Neural crest cell (in vitro differentiated cells): ENCODE measurements around the gene STRIT1. TPM values are rescaled to one million over a fixed set of nuclear protein-coding genes. Genes with fewer than 3 reads are reported as not detected.

Experiments
- DNase-seq: peaks from one replicate; pipeline ENCODE4 v3.0.0; 2021; ENCODE audit warnings: low read depth, mixed read lengths, low spot score
- H3K27ac Mint-ChIP-seq: one replicate; pipeline ENCODE4 v1.8.0; 2021; ENCODE audit warnings: mild to moderate bottlenecking, mixed read lengths; ENCODE audit not compliant: unreplicated experiment
- H3K27me3 Mint-ChIP-seq: 2 replicates; pipeline ENCODE4 v1.8.0; 2021; ENCODE audit warnings: low read depth, mild to moderate bottlenecking, mixed read lengths
- H3K36me3 Mint-ChIP-seq: 2 replicates; pipeline ENCODE4 v1.8.0; 2021; ENCODE audit warnings: low read depth, mild to moderate bottlenecking, mixed read lengths
- H3K4me1 Mint-ChIP-seq: 2 replicates; pipeline ENCODE4 v1.8.0; 2021; ENCODE audit warnings: mixed read lengths
- H3K4me3 Mint-ChIP-seq: one replicate; pipeline ENCODE4 v1.8.0; 2021; ENCODE audit warnings: mild to moderate bottlenecking, mixed read lengths
- H3K9me3 Mint-ChIP-seq: 2 replicates; pipeline ENCODE4 v1.8.0; 2021; ENCODE audit warnings: mixed read lengths
- total RNA-seq: library from RNA; stranded (reverse); gene quantifications from 2 replicates; pipeline ENCODE4 v1.2.1, GENCODE V29; 2021
- TF ChIP-seq, protein P1 (sequence below): fragments of 200-600 bp; sonication (generic); conservative IDR thresholded peaks from 2 replicates; pipeline ENCODE4 v1.5.0; 2021; ENCODE audit warnings: antibody characterized with exemption, mild to moderate bottlenecking

STRIT1 gene
- total RNA-seq, 1 donor from 2014 or later = not detected

DNA sequence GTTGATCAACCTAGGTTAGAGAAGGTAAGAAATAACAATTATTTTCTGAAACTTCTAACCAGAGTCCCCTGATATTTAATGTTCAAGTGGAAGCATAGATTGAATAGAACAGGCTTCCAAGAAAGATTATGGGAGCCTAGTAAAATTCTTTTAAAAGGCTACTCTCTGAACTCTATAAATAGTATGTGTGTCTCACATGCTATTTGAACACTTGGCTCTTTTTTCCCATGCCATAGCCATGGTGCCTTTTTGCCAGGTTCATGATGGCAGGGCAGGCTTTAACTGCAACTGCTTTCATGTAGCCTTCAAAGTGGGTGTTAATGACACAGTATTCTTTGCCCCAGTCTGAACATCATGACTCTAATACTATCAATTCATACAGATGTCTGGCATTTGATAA lies 22.9 kb upstream of the STRIT1 start:
- Mint-ChIP-seq H3K27me3 (no peaks in the 10 kb centered on the region), H3K4me1 (no peaks in the 10 kb centered on the region), H3K9me3 (no peaks in the 10 kb centered on the region), H3K27ac (no peak overlapping the region), H3K36me3 (no peaks in the 10 kb centered on the region), H3K4me3 (no peak overlapping the region)
- DNase-seq = no peak
- TF ChIP-seq, protein P1, sequence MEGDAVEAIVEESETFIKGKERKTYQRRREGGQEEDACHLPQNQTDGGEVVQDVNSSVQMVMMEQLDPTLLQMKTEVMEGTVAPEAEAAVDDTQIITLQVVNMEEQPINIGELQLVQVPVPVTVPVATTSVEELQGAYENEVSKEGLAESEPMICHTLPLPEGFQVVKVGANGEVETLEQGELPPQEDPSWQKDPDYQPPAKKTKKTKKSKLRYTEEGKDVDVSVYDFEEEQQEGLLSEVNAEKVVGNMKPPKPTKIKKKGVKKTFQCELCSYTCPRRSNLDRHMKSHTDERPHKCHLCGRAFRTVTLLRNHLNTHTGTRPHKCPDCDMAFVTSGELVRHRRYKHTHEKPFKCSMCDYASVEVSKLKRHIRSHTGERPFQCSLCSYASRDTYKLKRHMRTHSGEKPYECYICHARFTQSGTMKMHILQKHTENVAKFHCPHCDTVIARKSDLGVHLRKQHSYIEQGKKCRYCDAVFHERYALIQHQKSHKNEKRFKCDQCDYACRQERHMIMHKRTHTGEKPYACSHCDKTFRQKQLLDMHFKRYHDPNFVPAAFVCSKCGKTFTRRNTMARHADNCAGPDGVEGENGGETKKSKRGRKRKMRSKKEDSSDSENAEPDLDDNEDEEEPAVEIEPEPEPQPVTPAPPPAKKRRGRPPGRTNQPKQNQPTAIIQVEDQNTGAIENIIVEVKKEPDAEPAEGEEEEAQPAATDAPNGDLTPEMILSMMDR = no peak

DNA sequence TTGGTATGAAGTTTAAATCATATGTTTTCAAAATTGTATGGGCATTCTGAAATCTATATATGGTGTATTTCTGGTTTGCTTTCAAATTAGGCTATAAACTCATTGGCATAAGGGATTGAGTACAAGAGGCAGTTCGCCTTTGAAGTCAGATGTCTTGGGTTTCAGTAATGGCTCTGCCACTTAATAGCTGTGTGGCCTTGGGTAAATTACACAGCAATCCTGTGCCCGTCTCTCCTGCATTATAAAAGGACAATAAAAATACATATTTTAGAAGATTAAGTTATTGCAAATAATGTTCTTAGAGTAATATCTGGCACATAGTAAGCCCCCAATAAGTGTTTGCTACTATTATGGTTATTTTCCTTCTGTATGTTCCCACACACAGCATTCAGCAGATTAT lies 20.4 kb upstream of the STRIT1 start:
- no peak for DNase-seq
- TF ChIP-seq, protein P1 = no peak
- Mint-ChIP-seq H3K27ac (no peak overlapping the region), H3K4me1 (no peaks in the 10 kb centered on the region), H3K9me3 (no peaks in the 10 kb centered on the region), H3K36me3 (no peaks in the 10 kb centered on the region), H3K27me3 (no peaks in the 10 kb centered on the region), H3K4me3 (no peak overlapping the region)

DNA sequence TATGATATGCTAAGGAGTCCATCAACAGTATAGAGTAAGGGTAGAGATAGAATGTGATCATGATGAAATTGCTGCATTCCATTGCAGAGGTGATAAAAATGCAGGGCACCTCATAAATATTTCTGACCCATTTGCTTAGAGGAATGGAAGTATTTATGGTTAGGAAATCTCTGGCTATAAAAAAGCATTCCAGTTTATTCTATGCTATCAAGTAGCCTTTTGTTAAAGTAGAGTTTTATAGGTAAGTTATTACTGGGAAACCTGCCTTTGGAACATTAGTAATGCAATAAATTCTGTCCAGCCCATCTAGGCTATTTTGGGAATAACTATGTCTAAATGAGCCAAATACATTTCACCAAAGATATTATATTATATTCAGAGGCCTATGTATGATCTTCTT lies 19.8 kb upstream of the STRIT1 start:
- Mint-ChIP-seq H3K4me1 (no peaks in the 10 kb centered on the region), H3K27me3 (no peaks in the 10 kb centered on the region), H3K27ac (no peak overlapping the region), H3K4me3 (no peak overlapping the region), H3K9me3 (no peaks in the 10 kb centered on the region), H3K36me3 (no peaks in the 10 kb centered on the region)
- no peak for DNase-seq
- TF ChIP-seq, protein P1 = no peak

DNA sequence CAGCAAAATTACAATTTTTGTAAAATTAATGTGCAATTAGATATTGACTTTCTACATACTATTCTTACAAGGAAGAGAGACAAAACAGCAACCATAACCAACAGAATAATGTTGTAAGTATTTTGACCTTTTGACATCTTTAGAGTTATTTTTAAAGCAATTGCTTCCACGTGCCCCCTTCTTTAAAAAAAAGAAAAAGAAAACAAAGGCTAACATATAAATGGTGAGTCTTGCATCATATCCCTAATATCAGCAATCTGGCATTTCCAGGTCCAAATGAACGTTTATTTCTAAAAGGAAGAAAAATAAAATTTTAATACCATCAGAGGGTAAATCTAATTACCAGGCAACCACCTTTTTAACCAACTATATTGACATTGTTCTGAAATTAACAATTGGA lies 19.3 kb upstream of the STRIT1 start:
- TF ChIP-seq, protein P1 = no peak
- no peaks in the 10 kb centered on the region for H3K4me1 Mint-ChIP-seq
- no peak overlapping the region for H3K4me3 Mint-ChIP-seq
- H3K9me3 Mint-ChIP-seq = no peaks in the 10 kb centered on the region
- no peak overlapping the region for H3K27ac Mint-ChIP-seq
- H3K27me3 Mint-ChIP-seq = no peaks in the 10 kb centered on the region
- no peak for DNase-seq
- H3K36me3 Mint-ChIP-seq = no peaks in the 10 kb centered on the region

DNA sequence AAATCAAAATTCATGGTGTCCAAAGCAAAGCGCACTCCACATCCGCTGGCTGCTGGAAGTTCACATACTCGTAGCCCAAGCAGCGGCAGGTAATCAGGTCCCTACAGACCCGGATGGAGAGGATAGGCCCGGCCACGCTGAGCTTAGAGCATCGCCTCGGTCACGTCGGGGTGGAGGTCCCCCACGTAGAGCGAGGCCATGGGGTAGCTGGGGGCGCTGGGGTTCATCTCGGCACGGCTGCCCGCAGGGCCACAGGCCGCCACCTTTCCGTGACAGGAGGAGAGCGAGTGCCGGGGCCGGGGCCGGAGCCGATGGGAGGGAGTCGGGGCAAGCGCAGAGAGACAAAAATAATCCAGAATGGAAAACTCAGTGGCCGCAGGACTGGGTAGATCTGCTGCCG lies 16.1 kb upstream of the STRIT1 start:
- no peak overlapping the region for H3K27ac Mint-ChIP-seq
- H3K27me3 Mint-ChIP-seq = no peaks in the 10 kb centered on the region
- no peak overlapping the region for H3K4me3 Mint-ChIP-seq
- H3K36me3 Mint-ChIP-seq = no peaks in the 10 kb centered on the region
- H3K9me3 Mint-ChIP-seq = no peaks in the 10 kb centered on the region
- TF ChIP-seq, protein P1 = no peak
- no peak for DNase-seq
- no peaks in the 10 kb centered on the region for H3K4me1 Mint-ChIP-seq

DNA sequence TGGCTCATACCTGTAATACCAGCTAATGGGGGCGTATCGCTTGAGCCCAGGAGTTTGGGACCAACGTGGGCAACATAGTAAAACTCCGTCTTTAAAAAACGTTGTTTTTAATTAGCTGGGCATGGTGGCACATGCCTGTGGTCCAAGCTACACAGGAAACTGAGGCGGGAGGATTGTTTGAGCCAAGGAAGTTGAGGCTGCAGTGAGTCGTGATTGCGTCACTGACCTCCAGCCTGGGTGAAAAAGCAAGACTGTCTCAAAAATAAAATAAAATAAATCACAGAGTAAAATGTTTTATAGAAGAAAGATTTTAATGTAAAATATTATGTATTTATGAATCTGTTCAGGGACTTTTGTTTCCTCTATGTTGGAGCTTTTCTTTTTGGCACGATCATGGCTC lies 15.3 kb upstream of the STRIT1 start:
- Mint-ChIP-seq H3K27ac (no peak overlapping the region), H3K27me3 (no peaks in the 10 kb centered on the region), H3K4me1 (peaks cover 7% of the 10 kb centered on the region), H3K9me3 (no peaks in the 10 kb centered on the region), H3K4me3 (no peak overlapping the region), H3K36me3 (no peaks in the 10 kb centered on the region)
- TF ChIP-seq, protein P1 = no peak
- no peak for DNase-seq
